Upper lobe of right lung (tissue), 1 donor: ENCODE results near the gene GPR157. TPM values are rescaled to one million over a fixed set of nuclear protein-coding genes. Genes with fewer than 3 reads are reported as not detected.
"Not testable (repeated sequence)": the region's sequence is repeated elsewhere in the genome, so short reads cannot be mapped to it uniquely, and the experiment has no call there.

Experiments
- ATAC-seq: fragments of 200-7000 bp; cut with Tn5 transposase; one replicate; pipeline ENCODE4 v1.9.1; 2020; ENCODE audit warnings: mild to moderate bottlenecking, moderate library complexity
- DNase-seq: peaks from one replicate; pipeline ENCODE4 v3.0.0-alpha.2; 2020
- H3K27ac ChIP-seq: fragments of 200-600 bp; one replicate; pipeline ENCODE4 v1.8.0; 2022
- H3K27me3 ChIP-seq: fragments of 200-600 bp; one replicate; pipeline ENCODE4 v1.8.0; 2022; ENCODE audit warnings: mild to moderate bottlenecking
- H3K36me3 ChIP-seq: fragments of 200-600 bp; one replicate; pipeline ENCODE4 v1.8.0; 2022
- H3K4me1 ChIP-seq: fragments of 200-600 bp; one replicate; pipeline ENCODE4 v1.8.0; 2022
- H3K4me3 ChIP-seq: fragments of 200-600 bp; one replicate; pipeline ENCODE4 v1.8.0; 2022; ENCODE audit warnings: mild to moderate bottlenecking
- H3K9me3 ChIP-seq: fragments of 200-600 bp; one replicate; pipeline ENCODE4 v1.8.0; 2022
- CTCF ChIP-seq: fragments of 200-600 bp; IDR thresholded peaks from one replicate; pipeline ENCODE4 v1.8.0; 2022; ENCODE audit warnings: antibody characterized with exemption
- intact Hi-C: fragments of 100-400 bp; cut with DNase I; formaldehyde crosslinking; loops from one replicate; pipeline ENCODE4 v1.11.0; 2022
- total RNA-seq: library from RNA; stranded (reverse); fragmentation: NEBNext Ultra II Directional; extraction: Animal tissue kit (Norgen Biotek cat#: 25700); gene quantifications from one replicate; pipeline ENCODE4 v1.2.1, GENCODE V29; 2021
- donor health status: DM: no; HTN: yes; CAD: no; lungs with severe emphysema.

Gene GPR157
- total RNA-seq, 1 donor from 2014 or later: 19.0 TPM

GRCh38 chr1:9161342-9161741, 32.4 kb upstream of the GPR157 start:
- no peaks in the 10 kb centered on the region for H3K27me3 ChIP-seq
- H3K36me3 ChIP-seq: no peaks in the 10 kb centered on the region
- DNase-seq: no peak
- no peak overlapping the region for H3K27ac ChIP-seq
- peaks cover 41% of the 10 kb centered on the region for H3K4me1 ChIP-seq
- H3K9me3 ChIP-seq: no peaks in the 10 kb centered on the region
- no peak for ATAC-seq
- no peak for TF ChIP-seq CTCF
- intact Hi-C loops: no loop called here
- no peak overlapping the region for H3K4me3 ChIP-seq

- Histone ChIP-seq H3K36me3 (no peaks in the 10 kb centered on the region), H3K4me1 (peaks cover 40% of the 10 kb centered on the region), H3K9me3 (no peaks in the 10 kb centered on the region), H3K27ac (no peak overlapping the region), H3K4me3 (no peak overlapping the region), H3K27me3 (no peaks in the 10 kb centered on the region)
- no peak for TF ChIP-seq CTCF
- no peak for DNase-seq
- ATAC-seq: no peak
- intact Hi-C loops: no loop called here
Measured at GRCh38 chr1:9160079-9160717, 31.3 kb upstream of the GPR157 start.

- no peak overlapping the region for H3K27ac ChIP-seq
- no peak for DNase-seq
- no peak for ATAC-seq
- no peaks in the 10 kb centered on the region for H3K9me3 ChIP-seq
- no peak overlapping the region for H3K4me3 ChIP-seq
- H3K36me3 ChIP-seq: no peaks in the 10 kb centered on the region
- no peak for TF ChIP-seq CTCF
- peaks cover 13% of the 10 kb centered on the region for H3K4me1 ChIP-seq
- intact Hi-C loops: no loop called here
- H3K27me3 ChIP-seq: no peaks in the 10 kb centered on the region
Measured at GRCh38 chr1:9155879-9156278, 27.0 kb upstream of the GPR157 start.

GRCh38 chr1:9155405-9155804, 26.5 kb upstream of the GPR157 start:
- intact Hi-C loops, H3K36me3 ChIP-seq, ATAC-seq, DNase-seq, H3K4me3 ChIP-seq, H3K27me3 ChIP-seq, H3K27ac ChIP-seq, H3K9me3 ChIP-seq: not testable (repeated sequence)
- H3K4me1 ChIP-seq: peaks cover 13% of the 10 kb centered on the region

- Histone ChIP-seq H3K4me3 (no peak overlapping the region), H3K36me3 (no peaks in the 10 kb centered on the region), H3K27ac (no peak overlapping the region), H3K4me1 (peaks cover 25% of the 10 kb centered on the region), H3K27me3 (no peaks in the 10 kb centered on the region), H3K9me3 (no peaks in the 10 kb centered on the region)
- ATAC-seq (no peak), DNase-seq (no peak)
- intact Hi-C loops: no loop called here
- TF ChIP-seq CTCF: no peak
Measured at GRCh38 chr1:9153152-9153551, 24.2 kb upstream of the GPR157 start.

GRCh38 chr1:9152535-9152934, 23.6 kb upstream of the GPR157 start:
- intact Hi-C loops: no loop called here
- no peaks in the 10 kb centered on the region for H3K9me3 ChIP-seq
- no peak overlapping the region for H3K27ac ChIP-seq
- H3K4me3 ChIP-seq: no peak overlapping the region
- H3K36me3 ChIP-seq: no peaks in the 10 kb centered on the region
- no peak for TF ChIP-seq CTCF
- peaks cover 25% of the 10 kb centered on the region for H3K4me1 ChIP-seq
- no peaks in the 10 kb centered on the region for H3K27me3 ChIP-seq
- ATAC-seq (no peak), DNase-seq (no peak)
